ENCODE measurements around the gene NR6A1.

The NR6A1 gene

GRCh38 chr9:124658165-124659017 is 112.7 kb downstream of the NR6A1 start:
- Mint-ChIP-seq H3K27ac (peak overlapping the region; percentile 85), H3K36me3 (ENCODE audit: low read depth) (no peaks in the 10 kb centered on the region), H3K4me3 (peak overlapping the region; percentile 55), H3K4me1 (ENCODE audit: low read depth) (peaks cover 39% of the 10 kb centered on the region), H3K27me3 (no peaks in the 10 kb centered on the region), H3K9me3 (no peaks in the 10 kb centered on the region)
- intact Hi-C loops (cut with micrococcal nuclease), result no loop called here

DNA sequence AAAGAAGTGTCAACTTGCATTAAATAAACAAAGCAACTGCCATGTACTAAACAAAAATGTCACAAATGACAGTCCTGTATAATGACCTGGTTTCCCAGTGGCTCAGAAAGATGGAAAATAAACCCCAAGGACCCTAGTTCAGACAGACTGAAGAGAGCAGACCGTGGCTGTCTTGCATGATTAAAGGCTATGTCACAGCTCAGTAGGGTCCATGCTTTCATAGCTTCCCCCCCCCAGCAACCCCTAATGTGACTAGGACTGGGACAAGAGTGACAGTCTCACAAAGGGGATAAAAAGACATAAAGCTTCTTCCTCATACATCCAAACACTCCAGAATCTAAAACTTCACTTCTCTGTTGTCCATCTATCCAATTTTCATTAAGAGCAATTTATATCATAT is 113.6 kb downstream of the NR6A1 start:
- intact Hi-C loops (cut with micrococcal nuclease), result no loop called here
- Mint-ChIP-seq H3K27ac (no peak overlapping the region), H3K4me3 (no peak overlapping the region)

DNA sequence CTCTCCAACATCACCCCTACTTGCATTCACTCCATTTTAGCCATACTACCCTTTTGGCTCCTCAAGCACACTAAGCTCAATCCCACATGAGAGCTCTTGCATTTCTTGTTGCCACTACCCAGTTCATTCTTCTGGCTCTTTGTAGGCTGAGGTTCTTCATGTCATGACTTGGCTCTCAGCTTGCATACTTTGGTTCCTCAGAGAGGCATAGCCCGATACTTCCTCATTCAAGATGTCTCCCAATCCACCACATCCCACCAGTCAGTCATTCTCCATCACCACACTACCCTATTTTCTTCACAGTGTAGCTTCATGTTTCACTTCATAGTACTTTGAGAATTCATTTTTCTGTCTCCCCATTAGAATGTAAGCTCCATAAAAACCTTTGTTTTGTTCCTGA is 116.7 kb downstream of the NR6A1 start:
- H3K4me1 Mint-ChIP-seq (ENCODE audit: low read depth), result peaks cover 27% of the 10 kb centered on the region
- H3K27ac Mint-ChIP-seq, result no peak overlapping the region
- H3K9me3 Mint-ChIP-seq, result no peaks in the 10 kb centered on the region
- no peaks in the 10 kb centered on the region for H3K27me3 Mint-ChIP-seq
- H3K36me3 Mint-ChIP-seq (ENCODE audit: low read depth), result no peaks in the 10 kb centered on the region
- no peak overlapping the region for H3K4me3 Mint-ChIP-seq
- intact Hi-C loops (cut with micrococcal nuclease), result no loop called here

More for the DNA sequence above, 113.6 kb downstream of the NR6A1 start:
- Mint-ChIP-seq H3K36me3 (ENCODE audit: low read depth) (no peaks in the 10 kb centered on the region), H3K9me3 (no peaks in the 10 kb centered on the region), H3K27me3 (no peaks in the 10 kb centered on the region), H3K4me1 (ENCODE audit: low read depth) (peaks cover 39% of the 10 kb centered on the region)

DNA sequence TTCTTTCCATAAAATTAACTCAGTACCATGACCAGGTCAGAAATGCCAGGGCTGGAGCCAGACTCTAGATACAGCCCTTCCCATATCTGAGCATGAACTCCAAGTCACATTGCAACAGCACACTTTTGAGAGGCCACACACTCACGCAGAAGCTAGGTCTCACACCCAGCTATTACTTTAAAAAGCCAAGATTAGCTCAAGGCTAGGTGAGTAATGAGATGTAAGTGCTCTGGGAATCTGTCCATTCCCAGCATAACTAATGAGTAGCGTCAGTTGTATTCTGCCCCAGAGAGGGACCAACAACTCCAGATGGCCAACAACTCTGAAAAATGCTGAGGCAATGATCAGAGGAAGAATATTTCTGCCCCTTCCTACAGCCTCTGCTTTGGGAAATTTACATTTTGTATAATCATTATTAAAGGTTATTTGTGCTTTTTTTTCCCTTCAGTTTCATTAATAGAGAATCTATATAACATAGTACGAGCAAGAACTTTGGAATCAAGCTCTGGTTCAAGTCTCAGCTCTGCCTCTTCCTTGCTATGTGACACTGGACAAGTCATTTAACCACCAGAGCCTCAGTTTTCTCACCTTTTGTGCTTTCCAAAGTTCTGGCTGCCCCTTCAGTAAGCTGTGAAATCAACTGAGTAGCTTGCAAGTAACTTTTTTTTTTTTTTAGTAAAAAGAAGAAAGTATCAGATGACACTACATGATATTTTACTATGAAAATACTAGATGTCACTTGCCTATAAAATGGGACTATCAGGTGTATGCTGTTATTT is 118.3 kb downstream of the NR6A1 start:
- H3K27me3 Mint-ChIP-seq, result no peaks in the 10 kb centered on the region
- H3K4me3 Mint-ChIP-seq, result no peak overlapping the region
- H3K27ac Mint-ChIP-seq, result no peak overlapping the region
- intact Hi-C loops (cut with micrococcal nuclease), result no loop called here
- H3K4me1 Mint-ChIP-seq (ENCODE audit: low read depth), result peaks cover 14% of the 10 kb centered on the region
- no peaks in the 10 kb centered on the region for H3K36me3 Mint-ChIP-seq (ENCODE audit: low read depth)
- H3K9me3 Mint-ChIP-seq, result no peaks in the 10 kb centered on the region

DNA sequence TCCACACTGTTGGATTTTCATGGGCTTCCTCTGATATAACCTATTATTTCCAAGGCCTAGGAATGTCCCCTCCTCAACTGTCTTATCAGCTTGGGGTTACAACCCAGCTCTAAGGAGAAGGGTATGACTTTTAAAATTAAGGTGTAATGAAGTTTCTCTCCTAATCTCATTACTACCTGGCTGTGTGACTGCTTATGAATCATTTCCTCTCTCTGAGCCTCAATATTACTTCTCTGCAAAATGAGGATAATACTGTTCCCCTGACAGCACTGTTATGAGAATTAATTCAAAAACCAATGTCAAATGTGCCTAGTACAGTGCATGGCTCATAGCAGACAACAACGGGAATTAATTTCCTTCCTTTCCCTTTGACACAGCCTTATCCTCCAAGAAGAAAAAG is 118.9 kb downstream of the NR6A1 start:
- H3K9me3 Mint-ChIP-seq, result no peaks in the 10 kb centered on the region
- intact Hi-C loops (cut with micrococcal nuclease), result no loop called here
- H3K4me3 Mint-ChIP-seq, result no peak overlapping the region
- H3K36me3 Mint-ChIP-seq (ENCODE audit: low read depth), result no peaks in the 10 kb centered on the region
- H3K27me3 Mint-ChIP-seq, result no peaks in the 10 kb centered on the region
- peaks cover 10% of the 10 kb centered on the region for H3K4me1 Mint-ChIP-seq (ENCODE audit: low read depth)
- H3K27ac Mint-ChIP-seq, result no peak overlapping the region

GRCh38 chr9:124645274-124645673 is 125.8 kb downstream of the NR6A1 start:
- Mint-ChIP-seq H3K4me1 (ENCODE audit: low read depth) (no peaks in the 10 kb centered on the region), H3K27ac (no peak overlapping the region), H3K36me3 (ENCODE audit: low read depth) (peaks cover 8% of the 10 kb centered on the region), H3K9me3 (peaks cover 19% of the 10 kb centered on the region), H3K4me3 (no peak overlapping the region), H3K27me3 (no peaks in the 10 kb centered on the region)
- intact Hi-C loops (cut with micrococcal nuclease), result no loop called here

DNA sequence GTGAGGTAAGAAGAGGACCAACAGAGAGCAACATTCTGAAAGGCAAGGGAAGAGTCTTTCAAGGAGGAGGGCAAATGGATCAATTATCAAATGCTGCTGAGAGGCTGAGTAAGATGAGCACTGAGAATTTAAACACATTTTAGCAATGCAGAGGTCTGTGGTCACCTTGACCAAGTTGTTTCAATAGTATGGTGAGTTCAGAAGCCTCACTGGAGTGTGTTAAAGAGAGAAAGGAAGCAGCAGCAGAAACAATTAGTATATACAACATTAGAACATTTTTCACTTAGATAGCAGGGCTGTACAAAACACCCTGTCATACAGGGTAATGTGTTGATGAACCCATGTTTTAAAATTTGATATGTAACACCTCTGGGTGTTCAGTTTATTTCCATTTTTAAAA is 131.5 kb downstream of the NR6A1 start:
- Mint-ChIP-seq H3K27me3 (no peaks in the 10 kb centered on the region), H3K4me1 (ENCODE audit: low read depth) (no peaks in the 10 kb centered on the region), H3K4me3 (no peak overlapping the region), H3K36me3 (ENCODE audit: low read depth) (no peaks in the 10 kb centered on the region), H3K27ac (no peak overlapping the region), H3K9me3 (peaks cover under 1% of the 10 kb centered on the region)
- intact Hi-C loops (cut with micrococcal nuclease), result no loop called here

DNA sequence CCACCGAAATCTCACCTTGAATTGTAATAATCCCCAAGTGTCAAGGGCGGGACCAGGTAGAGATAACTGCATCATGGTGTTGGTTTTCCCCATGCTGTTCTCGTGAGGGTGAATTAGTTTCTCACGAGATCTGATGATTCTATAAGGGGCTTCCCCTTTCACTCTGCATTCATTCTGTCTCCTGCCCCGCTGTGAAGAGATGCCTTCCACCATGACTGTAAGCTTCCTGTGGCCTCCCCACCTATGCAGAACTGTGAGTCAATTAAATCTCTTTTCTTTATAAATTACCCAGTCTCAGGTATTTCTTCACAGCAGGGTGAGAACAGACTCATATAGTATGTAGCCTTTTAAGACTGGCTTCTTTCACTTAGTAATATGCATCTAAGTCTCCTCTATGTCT is 135.8 kb downstream of the NR6A1 start:
- H3K27me3 Mint-ChIP-seq, result no peaks in the 10 kb centered on the region

DNA sequence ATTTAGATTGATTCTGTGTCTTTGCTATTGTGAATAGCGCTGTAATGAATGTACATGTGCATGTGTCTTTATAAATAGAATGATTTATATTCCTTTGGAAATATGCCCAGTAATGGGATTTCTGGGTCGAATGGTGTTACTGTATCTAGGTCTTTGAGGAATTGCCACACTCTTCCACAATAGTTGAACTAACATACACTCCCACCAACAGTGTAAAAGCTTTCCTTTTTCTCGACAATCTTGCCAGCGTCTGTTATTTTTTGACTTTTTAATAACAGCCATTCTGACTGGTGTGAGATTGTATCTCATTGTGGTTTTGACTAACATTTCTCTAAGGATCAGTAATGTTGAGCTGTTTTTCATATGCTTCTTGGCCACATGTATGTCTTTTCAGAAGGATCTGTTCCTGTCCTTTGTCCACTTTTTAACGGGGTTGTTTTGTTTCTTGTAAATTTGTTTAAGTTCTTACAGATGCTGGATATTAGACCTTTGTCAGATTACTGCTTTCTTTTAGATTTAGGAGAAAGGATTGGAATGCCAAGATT is 139.0 kb downstream of the NR6A1 start:
- no peaks in the 10 kb centered on the region for H3K36me3 Mint-ChIP-seq (ENCODE audit: low read depth)
- no peak overlapping the region for H3K4me3 Mint-ChIP-seq
- H3K4me1 Mint-ChIP-seq (ENCODE audit: low read depth), result no peaks in the 10 kb centered on the region
- no peaks in the 10 kb centered on the region for H3K27me3 Mint-ChIP-seq
- intact Hi-C loops (cut with micrococcal nuclease), result no loop called here
- no peaks in the 10 kb centered on the region for H3K9me3 Mint-ChIP-seq
- H3K27ac Mint-ChIP-seq, result no peak overlapping the region

More for the DNA sequence above, 135.8 kb downstream of the NR6A1 start:
- no peaks in the 10 kb centered on the region for H3K9me3 Mint-ChIP-seq
- intact Hi-C loops (cut with micrococcal nuclease), result no loop called here
- no peak overlapping the region for H3K27ac Mint-ChIP-seq
- no peaks in the 10 kb centered on the region for H3K4me1 Mint-ChIP-seq (ENCODE audit: low read depth)
- no peaks in the 10 kb centered on the region for H3K36me3 Mint-ChIP-seq (ENCODE audit: low read depth)
- no peak overlapping the region for H3K4me3 Mint-ChIP-seq

DNA sequence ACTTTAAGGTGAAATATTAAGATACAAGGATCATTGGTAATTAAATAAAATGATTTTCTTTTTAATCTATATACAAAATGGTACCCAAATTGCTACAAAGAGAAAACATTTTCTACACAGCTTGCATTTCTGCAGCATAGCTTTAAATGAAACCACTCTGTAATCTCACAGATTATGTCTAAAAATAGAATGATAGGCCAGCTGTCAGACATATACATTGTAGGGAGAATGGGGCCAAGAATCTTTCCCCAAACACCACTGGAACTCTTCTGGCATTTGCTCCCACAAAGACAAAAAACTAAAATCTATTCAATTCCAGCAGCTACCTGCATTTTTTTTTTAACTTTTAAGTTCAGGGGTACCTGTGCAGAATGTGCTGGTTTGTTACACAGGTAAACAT is 139.8 kb downstream of the NR6A1 start:
- Mint-ChIP-seq H3K27ac (no peak overlapping the region), H3K4me1 (ENCODE audit: low read depth) (no peaks in the 10 kb centered on the region), H3K9me3 (no peaks in the 10 kb centered on the region), H3K4me3 (no peak overlapping the region), H3K27me3 (no peaks in the 10 kb centered on the region), H3K36me3 (ENCODE audit: low read depth) (no peaks in the 10 kb centered on the region)
- intact Hi-C loops (cut with micrococcal nuclease), result no loop called here

- no peak overlapping the region for H3K4me3 Mint-ChIP-seq
- no peak overlapping the region for H3K27ac Mint-ChIP-seq
- no peaks in the 10 kb centered on the region for H3K27me3 Mint-ChIP-seq
- no peaks in the 10 kb centered on the region for H3K36me3 Mint-ChIP-seq (ENCODE audit: low read depth)
- H3K9me3 Mint-ChIP-seq, result no peaks in the 10 kb centered on the region
- intact Hi-C loops (cut with micrococcal nuclease), result no loop called here
- H3K4me1 Mint-ChIP-seq (ENCODE audit: low read depth), result no peaks in the 10 kb centered on the region
Observed at GRCh38 chr9:124629600-124629999, 141.5 kb downstream of the NR6A1 start.

GRCh38 chr9:124628741-124629140 is 142.4 kb downstream of the NR6A1 start:
- H3K4me3 Mint-ChIP-seq, result no peak overlapping the region
- intact Hi-C loops (cut with micrococcal nuclease), result no loop called here
- H3K4me1 Mint-ChIP-seq (ENCODE audit: low read depth), result no peaks in the 10 kb centered on the region
- no peaks in the 10 kb centered on the region for H3K27me3 Mint-ChIP-seq
- no peaks in the 10 kb centered on the region for H3K36me3 Mint-ChIP-seq (ENCODE audit: low read depth)
- H3K9me3 Mint-ChIP-seq, result no peaks in the 10 kb centered on the region
- H3K27ac Mint-ChIP-seq, result no peak overlapping the region

GRCh38 chr9:124626276-124626675 is 144.8 kb downstream of the NR6A1 start:
- no peaks in the 10 kb centered on the region for H3K27me3 Mint-ChIP-seq
- intact Hi-C loops (cut with micrococcal nuclease), result no loop called here
- H3K4me3 Mint-ChIP-seq, result no peak overlapping the region
- H3K9me3 Mint-ChIP-seq, result no peaks in the 10 kb centered on the region
- no peaks in the 10 kb centered on the region for H3K36me3 Mint-ChIP-seq (ENCODE audit: low read depth)
- H3K4me1 Mint-ChIP-seq (ENCODE audit: low read depth), result no peaks in the 10 kb centered on the region
- H3K27ac Mint-ChIP-seq, result no peak overlapping the region

DNA sequence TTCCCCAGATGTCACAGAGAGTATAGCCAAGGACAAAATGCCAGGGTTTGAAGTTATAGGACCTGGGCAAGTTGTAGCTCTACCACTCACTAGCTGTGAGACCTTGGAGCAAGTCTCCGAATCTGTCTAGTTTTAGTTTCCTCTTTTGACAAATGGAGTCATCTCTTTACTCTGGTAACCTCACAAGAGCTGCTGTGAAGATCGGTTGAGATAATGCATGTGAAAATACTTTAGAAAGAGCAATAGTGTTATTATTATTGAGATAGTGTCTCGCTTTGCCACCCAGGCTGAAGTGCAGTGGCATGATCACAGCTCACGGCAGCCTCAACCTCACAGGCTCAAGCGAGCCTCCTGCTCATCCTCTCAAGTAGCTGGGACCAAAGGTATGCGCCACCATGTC is 146.0 kb downstream of the NR6A1 start:
- no peak overlapping the region for H3K4me3 Mint-ChIP-seq
- intact Hi-C loops (cut with micrococcal nuclease), result no loop called here
- no peaks in the 10 kb centered on the region for H3K27me3 Mint-ChIP-seq
- H3K27ac Mint-ChIP-seq, result no peak overlapping the region
- no peaks in the 10 kb centered on the region for H3K36me3 Mint-ChIP-seq (ENCODE audit: low read depth)
- no peaks in the 10 kb centered on the region for H3K9me3 Mint-ChIP-seq
- no peaks in the 10 kb centered on the region for H3K4me1 Mint-ChIP-seq (ENCODE audit: low read depth)

Data from dendritic cell treated with granulocyte-macrophage colony-stimulating factor and Interleukin-4, amounts not matched to agents 40 ng/mL and 50 ng/mL, for 4 days (primary cell).